GM21526 (cell line): Measurements from ENCODE around the gene AMMECR1L.
"Not testable (repeated sequence)": the region's sequence is repeated elsewhere in the genome, so short reads cannot be mapped to it uniquely, and the experiment has no call there.

Experiments
- ATAC-seq: cut with Tn5 transposase; IDR thresholded peaks from one replicate; pipeline ENCODE4 v1.9.1; 2021; ENCODE audit warnings: moderate library complexity; ENCODE audit not compliant: unreplicated experiment, low FRiP score

The AMMECR1L gene

GRCh38 chr2:127843677-127844076 lies 42.1 kb downstream of the AMMECR1L start:
- ATAC-seq, result no peak

- ATAC-seq, result no peak
Measured at GRCh38 chr2:127841466-127842178, 44.1 kb downstream of the AMMECR1L start.

- no peak for ATAC-seq
Measured at GRCh38 chr2:127840893-127841292, 44.9 kb downstream of the AMMECR1L start.

GRCh38 chr2:127834951-127835350 lies 50.8 kb downstream of the AMMECR1L start:
- ATAC-seq, result no peak

GRCh38 chr2:127829845-127830246 lies 55.9 kb downstream of the AMMECR1L start:
- peak; percentile 98 for ATAC-seq

- not testable (repeated sequence) for ATAC-seq
Measured at GRCh38 chr2:127826708-127827107, 59.0 kb downstream of the AMMECR1L start.

- ATAC-seq, result no peak
Measured at GRCh38 chr2:127826047-127826446, 59.7 kb downstream of the AMMECR1L start.

GRCh38 chr2:127820080-127820668 lies 65.6 kb downstream of the AMMECR1L start:
- ATAC-seq, result no peak

- ATAC-seq, result no peak
Measured at GRCh38 chr2:127818794-127819425, 66.8 kb downstream of the AMMECR1L start.

GRCh38 chr2:127818241-127818640 lies 67.5 kb downstream of the AMMECR1L start:
- ATAC-seq, result no peak

GRCh38 chr2:127814677-127815076 lies 71.1 kb downstream of the AMMECR1L start:
- ATAC-seq, result no peak

GRCh38 chr2:127812441-127812840 lies 73.3 kb downstream of the AMMECR1L start:
- ATAC-seq, result not testable (repeated sequence)
